Stomach (tissue), 4 donors: Measurements from ENCODE around the gene PLPP3.

Experiments
- EP300 ChIP-seq: sonication (generic); formaldehyde crosslinking; IDR thresholded peaks from one replicate; pipeline ENCODE4 v1.6.1; 2017; ENCODE audit warnings: antibody characterized with exemption
- POLR2A ChIP-seq, 4 donors: fragments of 450-650 bp; IDR thresholded peaks; one replicate each; pipeline ENCODE4 v1.6.1; 2016; ENCODE audit warnings: antibody characterized with exemption in 4 of 4, control low read depth in 2 of 4, mild to moderate bottlenecking in 1 of 4, moderate library complexity in 1 of 4

- TF ChIP-seq EP300 = no peak
- TF ChIP-seq POLR2A (IDR thresholded peaks at IDR 0.05) = no peak
These were observed 134.3 kb downstream of the PLPP3 start for GRCh38 chr1:56444960-56445646.
